A172 (cell line): Measurements from ENCODE around the gene BSG. TPM values are rescaled to one million over a fixed set of nuclear protein-coding genes. Genes with fewer than 3 reads are reported as not detected.

Experiments used
- DNase-seq: peaks from one replicate; pipeline ENCODE4 v3.0.0-alpha.2; 2015; ENCODE audit warnings: low spot score
- total RNA-seq: library from RNA; depleted of rRNA; stranded (reverse); fragments of >200 nt; shearing (Covaris generic); gene quantifications from 2 replicates; pipeline ENCODE4 v1.2.3, GENCODE V29; 2014; rRNA removed

The BSG gene
- total RNA-seq, result 700 and 767 TPM in 2 replicates

DNA sequence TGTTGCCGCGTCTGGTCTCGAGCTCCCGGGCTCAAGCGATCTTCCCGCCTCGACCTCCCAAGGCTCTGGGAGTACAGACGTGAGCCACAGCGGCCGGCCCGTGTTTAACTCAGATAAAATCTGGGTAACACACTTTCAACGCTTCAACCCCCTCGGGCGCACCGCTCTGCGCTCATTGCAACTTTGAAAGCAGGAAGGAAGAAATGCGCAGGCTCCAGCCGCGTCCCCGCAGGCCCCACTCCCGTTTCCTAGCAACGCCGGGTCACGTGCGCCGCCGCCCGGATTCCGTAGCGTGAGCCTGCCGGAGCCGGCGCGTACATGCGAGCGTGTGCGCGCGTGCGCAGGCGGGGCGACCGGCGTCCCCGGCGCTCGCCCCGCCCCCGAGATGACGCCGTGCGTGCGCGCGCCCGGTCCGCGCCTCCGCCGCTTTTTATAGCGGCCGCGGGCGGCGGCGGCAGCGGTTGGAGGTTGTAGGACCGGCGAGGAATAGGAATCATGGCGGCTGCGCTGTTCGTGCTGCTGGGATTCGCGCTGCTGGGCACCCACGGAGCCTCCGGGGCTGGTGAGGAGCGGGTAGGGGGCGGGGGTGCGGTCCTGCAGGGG is at the start of gene BSG:
Gene BSG (plus strand): TSS at position 457 of the 603 bp plus-strand sequence. CDS start 39 bp downstream, at position 496.
- peak; percentile 93 for DNase-seq

DNA sequence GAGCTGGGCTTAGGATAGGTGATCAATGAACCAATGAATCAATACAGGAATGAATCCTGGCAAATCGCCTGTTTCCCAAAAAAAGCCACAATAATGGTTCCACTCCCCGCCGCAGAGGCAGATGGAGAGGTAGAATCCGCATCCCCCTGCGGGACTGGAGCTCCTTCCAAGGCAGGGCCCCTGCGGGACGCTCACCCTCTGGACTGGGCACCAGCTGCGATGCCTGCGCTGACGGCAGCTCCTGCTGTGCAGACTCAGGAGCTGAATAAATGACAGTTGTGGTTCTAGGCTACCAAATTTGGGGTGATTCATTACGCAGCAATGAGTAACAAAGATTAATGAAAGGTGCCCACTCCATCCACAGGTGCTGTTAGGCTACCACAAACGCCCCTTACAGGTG is 49.7 kb upstream of the BSG start:
- no peak for DNase-seq

DNA sequence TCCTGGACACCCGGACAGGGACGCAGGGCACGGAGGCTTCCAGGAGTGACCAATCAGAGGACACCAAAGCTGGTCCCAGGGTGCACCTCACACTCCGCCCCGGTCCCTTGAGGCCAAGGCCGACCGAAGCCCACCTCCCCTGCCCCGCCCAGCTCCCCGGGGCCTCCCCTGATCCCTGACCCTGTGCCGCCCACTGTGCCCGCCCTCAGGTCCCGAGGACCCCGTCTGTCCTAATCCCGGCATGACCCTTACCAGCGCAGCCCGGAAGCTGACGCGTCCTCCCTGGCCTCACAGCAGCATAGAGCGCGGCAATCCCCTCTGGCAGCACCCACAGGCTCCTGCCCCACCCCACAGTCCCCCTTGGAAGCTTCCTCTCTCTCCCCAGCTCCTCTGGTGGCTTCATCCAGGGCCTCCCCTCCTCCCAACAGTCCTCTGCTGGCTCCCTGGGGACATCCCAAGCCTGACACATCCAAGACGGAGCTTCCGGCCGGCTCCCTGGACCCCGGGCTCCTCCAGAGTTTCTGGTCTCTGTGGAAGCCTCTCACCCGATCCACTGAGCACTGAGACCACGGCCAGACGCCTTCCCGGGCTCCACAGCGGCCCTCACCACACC is 48.2 kb upstream of the BSG start:
- DNase-seq, result peak; percentile 62

DNA sequence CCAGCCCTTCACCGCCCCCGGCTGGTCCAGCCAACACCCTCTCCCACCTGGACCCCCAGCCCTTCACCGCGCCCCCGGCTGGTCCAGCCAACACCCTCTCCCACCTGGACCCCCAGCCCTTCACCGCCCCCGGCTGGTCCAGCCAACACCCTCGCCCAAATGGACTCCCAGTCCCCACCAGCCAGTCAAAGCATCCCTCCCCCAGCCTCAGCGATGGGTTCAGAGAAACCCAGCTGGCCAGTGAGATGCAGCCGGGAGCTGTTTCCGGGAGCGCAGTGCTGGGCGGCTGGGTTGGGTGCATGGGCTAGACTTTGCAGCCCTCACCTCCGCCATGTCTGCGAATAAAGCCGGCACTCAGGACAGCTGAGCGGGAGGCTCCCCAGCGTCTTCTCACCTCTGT is 47.4 kb upstream of the BSG start:
- DNase-seq, result no peak

DNA sequence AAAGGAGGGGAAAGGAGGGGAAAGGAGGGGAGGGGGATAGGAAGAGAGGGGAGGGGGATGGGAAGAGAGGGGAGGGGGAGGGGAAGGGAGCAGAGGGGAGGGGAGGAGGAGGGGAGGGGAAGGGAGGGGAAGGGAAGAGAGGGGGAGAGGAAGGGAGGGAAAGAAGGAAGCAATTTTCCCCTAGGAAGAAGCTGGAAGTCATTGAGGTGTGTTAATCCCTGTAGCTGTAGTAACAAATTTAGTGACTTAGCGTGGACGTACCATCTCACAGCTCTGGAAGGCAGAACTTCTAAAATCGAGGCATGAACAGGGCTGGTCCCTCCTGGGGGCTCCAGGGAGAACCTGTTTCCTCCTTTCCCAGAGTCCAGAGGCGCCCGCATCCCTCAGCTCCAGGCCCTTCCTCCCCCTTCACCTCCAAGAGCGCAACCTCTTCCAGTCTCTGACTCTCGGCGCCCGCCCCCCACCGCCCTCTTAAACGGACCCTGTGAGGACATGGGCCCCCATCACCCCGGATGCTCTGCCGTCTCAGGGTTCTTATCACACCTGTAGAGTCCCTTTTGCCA is 46.5 kb upstream of the BSG start:
- no peak for DNase-seq

DNA sequence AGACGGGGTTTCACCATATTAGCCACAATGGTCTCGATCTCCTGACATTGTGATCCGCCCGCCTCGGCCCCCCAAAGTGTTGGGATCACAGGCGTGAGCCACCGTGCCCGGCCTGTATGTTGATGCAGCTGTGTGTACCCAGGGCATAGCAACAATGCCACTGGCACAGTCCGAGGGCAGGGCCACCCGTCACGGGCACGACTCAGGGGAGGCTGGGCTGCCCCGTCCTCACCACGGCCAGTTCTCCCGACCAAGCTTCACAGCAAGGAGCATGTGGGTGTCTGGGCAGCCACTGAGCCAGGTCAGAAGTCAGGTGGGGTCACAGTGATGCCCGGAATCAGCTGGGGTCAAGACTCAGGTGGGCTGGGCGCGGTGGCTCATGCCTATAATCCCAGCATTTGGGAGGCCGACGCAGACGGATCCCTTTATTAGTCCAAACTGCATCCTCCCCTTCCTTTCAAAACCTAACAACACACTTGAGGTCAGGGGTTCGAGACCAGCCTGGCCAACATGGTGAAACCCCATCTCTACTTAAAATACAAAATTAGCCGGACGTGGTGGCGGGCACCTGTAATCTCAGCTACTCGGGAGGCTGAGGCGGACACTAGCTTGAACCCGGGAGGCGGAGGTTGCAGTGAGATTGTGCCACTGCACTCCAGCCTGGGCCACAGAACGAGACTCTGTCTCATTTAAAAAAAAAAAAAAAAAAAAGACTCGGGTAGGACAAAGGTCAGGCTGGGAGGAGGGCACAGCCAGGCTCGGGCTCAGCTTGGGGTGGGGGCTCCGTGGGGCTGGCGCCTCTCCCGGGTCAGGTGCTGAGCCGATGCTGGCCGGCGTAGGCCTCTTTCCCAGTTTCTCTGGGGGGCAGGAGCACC is 42.0 kb upstream of the BSG start:
- DNase-seq, result no peak

DNA sequence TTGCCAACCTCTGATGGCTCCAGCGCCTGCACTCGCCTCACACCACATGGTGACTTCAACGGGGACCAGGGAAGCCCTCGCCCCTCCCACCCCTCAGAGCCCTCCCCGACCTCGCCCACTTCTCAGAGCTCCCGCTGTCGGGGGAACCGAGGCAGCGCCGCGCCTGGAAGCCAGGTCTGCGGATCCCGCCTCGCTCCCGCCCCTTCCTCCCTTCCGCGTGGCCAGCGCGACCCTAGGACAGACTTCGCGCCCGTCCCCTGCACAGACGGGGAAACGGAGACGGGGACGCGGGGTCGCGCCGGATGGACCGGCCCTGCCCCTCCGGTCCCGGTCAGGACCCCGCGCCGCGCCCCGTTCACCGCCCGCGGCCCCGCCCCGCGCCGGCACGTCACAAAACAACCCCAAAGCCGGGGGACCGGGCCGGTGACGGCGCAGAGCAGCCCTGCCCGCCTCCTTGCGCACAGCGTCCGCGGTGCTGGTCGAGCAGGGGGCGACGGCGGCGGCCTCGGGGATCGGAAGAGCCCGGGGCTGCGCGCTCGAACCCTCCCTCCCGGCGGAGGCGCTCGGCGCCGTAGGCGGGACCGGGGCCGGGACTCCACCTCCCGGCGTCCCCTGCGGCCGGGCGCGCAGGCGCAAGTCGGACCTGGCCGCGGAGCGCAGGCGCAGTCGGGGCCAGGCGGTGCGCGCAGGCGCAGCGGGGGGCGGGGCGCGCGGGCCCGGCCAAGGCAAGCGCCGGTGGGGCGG is 41.2 kb upstream of the BSG start:
- peak; percentile 73 for DNase-seq

DNA sequence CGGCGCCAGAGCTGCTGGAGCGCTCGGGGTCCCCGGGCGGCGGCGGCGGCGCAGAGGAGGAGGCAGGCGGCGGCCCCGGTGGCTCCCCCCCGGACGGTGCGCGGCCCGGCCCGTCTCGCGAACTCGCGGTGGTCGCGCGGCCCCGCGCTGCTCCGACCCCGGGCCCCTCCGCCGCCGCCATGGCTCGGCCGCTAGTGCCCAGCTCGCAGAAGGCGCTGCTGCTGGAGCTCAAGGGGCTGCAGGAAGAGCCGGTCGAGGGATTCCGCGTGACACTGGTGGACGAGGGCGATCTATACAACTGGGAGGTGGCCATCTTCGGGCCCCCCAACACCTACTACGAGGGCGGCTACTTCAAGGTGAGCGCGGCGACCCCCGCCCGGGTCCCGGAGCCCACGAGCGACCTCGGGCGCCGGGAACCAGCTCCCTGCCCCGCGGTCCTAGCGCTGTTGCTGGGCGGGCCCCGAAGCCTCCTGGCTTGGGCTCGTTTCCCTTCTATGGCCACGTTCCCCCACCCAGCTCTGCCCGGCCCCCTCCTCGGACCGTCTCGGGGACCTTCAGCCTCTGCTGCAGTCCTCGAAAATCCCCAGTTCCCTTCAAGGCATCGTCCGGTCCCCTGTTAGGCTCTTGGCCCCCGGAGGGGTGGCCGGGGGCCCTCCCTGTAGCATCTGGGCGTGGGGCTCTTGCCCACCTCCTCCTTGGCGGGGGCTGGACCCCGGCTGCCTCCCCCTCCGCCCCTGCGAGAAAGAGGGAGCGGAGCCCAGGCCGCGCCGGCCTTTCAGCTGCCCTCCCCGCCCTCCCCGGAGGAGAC is 40.4 kb upstream of the BSG start, which contains the start of gene CDC34:
Gene CDC34 (plus strand): TSS at position 8 of the 808 bp plus-strand sequence. CDS start 172 bp downstream, at position 180.
- DNase-seq, result no peak

DNA sequence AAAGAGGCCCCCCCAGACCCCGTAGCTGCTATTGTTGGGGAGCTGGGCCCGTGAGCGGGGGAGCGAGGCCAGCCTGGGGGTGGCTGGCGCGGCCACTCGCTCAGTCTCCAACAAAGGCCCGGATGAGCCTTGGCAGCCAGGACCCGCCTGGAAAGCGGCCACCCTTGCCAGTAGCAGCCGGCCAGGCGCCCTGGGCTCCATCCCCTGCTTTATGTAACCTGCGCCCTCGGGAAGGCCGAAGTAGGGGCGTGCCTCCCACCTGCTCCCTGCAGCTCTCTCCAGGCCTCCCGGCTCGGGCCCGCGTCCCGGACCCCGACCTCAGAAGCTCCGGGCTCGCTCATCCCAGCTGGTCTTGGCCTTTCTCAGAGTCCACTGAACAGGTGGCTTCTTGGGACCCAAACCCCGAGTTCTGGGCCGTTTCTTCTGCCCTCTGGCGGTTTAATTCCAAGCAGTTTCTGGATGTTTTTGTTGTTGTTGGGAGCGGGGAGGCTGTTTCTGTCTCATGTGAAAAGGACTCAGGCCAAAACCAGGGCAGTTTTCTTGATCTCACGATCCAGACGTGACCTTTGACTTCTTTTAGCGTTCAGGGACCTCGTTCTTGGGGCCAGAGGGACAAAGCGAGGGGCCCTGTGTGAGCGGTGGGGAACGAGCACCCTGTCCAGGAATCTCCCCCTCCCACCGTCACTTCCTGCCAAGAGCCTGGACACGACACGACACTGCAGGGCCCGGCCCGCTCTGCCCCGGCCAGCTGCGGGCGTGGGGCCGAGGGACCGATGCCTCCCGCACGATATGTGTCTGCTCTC is 39.6 kb upstream of the BSG start:
- DNase-seq, result peak; percentile 71

DNA sequence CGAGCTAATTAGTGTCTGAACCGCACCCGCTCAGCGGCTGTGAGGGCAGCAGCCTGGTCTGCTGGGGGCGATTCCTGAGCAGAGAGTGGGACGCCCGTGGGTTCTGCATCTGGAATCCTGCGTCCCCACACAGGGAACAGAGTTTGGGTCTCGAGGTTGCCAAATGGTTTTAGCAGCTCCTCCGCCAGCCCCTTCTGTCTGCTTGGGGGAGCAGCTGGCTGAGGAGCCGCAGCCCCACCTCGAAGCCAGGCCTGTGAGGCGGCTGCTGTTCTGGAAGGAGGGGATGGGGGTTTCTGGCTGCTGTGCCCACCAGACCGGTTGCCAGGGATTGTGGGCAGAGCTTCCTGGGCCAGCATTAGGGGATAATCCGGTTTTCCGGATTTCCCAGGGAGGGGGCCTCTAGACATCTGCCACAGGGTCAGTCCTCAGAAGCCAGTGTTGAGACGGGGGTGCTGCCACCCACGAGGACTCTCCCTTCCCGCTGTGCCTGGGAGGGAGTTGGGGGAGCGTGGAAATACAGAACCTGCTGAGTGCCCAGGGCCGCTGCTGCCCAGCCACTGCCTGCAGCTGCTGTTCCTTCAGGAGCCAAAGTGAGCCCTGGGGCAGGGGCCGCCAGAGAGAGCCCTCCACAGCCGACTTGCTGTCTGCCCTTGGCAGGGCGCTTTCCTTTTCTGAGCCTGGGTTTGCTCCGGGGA is 38.9 kb upstream of the BSG start:
- no peak for DNase-seq

DNA sequence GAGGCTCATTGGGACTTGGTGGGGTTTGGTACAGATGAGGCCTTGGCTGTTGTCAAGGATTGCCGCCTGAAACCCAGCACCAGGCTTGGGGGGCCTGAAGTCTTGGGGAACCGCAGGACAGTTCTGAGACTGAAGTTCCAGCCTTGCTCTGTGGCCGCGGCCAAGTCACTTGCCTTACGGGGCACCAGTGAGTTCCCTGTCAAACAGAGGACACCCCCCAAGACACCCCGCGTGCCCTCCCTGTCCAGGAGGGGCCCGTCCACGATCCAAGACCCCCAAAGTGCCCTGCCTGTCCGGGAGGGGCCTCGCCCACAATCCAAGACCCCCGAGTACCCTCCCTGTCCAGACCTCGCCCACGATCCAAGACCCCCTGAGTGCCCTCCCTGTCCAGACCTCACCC is 38.3 kb upstream of the BSG start:
- DNase-seq, result no peak

DNA sequence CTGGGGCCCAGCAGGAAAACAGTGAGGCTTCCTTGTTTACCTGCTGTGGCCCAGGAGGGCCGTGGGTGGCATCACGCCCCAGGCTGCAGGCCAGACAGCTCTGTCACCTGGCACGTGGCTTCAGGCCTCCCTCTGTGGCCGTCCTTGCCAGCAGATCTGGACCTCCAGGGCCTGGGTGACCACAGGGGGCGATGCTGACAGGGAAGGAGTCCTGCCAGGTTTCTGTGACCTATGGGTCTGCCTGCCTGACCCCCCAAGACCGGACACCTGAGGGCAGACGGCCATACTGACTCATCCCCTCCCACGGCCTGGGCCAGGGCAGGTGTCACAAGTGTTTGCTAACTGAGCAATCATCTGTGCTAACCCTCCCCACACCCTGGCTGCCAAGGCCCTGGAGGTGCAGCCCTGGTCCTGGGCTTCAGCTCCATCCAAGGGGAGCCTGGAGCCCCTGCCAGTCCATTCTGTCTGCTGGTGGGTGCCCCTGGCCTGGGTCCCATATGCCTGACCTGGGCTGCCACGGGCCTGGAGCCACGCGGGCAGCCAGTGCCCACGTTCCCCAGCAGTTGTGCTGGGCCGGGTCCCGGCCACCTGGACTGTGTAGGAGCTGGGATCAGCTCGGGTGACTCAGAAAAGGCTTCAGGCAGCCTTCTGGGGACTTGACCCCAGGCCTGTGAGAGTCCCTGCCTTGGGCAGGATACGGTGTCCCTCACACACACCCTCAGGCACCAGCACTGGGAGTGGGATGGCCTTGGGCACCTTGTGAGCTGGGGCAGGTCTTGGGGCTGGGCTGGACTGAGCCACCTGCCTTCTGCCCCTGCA is 37.2 kb upstream of the BSG start:
- peak; percentile 22 for DNase-seq

DNA sequence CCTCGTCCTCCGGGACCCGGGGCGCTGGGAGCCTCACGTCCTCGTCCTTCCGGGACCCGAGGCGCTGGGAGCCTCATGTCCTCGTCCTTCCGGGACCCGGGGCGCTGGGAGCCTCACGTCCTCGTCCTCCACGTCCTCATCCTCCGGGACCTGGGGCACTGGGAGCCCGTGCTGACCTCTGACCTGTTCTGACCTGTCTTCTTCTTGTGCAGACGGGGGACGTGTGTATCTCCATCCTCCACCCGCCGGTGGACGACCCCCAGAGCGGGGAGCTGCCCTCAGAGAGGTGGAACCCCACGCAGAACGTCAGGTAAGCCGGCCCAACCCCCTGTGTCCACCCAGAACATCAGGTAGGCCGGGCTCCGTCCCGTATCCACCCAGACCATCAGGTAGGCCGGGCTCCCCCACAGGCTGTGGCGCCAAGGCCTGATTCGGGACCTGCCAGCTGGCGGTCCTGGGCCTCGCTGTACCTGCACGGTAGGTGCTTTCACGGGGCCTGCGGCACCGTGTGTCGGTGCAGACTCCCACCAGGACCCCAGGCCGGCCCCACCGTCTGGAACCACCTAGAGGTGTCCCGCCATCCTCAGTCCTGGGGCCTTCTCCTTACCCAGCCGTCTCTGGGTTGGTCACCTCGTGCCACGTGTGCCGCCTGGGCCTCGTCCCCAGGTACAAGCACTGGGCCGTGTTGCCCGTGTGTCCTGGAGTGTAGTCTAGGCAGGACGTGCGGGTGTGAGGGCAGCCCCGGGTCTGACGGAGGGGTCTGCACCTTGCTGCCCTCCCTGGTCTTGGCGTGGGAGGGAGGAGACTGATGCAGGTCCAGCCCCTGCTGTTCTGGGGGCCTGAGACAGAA is 36.1 kb upstream of the BSG start:
- no peak for DNase-seq

DNA sequence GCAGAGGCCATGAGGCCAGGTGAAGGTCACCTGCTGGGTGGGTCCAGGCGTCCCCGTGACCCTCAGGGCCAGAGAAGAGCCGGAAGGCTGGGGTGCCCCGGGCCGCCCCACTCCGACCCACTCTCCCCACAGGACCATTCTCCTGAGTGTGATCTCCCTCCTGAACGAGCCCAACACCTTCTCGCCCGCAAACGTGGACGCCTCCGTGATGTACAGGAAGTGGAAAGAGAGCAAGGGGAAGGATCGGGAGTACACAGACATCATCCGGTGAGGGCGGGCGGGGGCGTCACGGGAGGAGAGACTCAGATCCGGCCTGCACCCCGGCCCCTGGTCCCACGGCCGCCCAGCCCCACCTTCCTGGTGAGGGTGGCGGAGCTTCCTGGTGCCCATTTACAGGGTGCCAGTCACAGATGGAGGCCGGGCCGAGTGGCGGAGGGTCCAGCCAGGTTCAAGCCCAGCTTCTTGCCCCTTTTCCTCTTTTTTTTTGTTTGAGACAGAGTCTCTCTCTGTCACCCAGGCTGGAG is 35.5 kb upstream of the BSG start:
- DNase-seq, result no peak

DNA sequence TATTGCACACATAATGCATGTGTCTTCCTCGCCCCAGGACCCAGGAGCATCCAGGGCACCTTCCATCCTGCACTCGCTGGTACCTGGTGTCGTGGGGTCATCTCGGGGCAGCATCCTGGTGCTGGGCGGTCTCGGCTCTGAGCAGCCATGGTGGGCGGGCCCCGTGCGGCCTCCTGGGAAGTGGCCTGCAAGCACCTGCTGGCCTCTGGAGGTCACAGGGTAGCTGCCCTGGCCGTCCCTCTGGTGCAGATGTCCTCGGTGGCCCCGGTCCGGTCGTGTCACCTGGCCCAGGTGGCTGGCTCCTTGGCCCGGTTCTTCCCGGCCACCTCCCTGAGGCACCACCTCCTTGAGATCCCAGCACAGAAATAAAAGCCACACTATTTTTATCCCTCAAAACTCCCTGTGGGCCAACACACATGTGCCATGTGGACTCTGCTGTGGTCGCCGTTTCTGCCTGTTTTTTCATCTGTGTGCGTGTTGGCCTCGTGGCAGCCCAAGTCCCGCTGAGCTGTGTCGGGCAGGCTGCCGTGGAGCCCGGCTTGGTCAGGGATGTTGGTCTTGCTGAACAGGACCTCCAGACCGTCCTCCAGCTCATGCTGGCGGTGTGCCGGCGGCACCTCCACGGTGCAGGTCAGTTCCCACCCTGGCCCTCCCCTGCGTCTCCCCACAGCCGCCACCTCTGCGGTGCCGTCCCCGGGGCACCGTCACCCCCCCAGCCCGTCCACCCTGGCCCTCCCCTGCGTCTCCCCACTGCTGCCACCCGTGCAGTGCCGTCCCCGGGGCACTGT is 33.6 kb upstream of the BSG start:
- no peak for DNase-seq

DNA sequence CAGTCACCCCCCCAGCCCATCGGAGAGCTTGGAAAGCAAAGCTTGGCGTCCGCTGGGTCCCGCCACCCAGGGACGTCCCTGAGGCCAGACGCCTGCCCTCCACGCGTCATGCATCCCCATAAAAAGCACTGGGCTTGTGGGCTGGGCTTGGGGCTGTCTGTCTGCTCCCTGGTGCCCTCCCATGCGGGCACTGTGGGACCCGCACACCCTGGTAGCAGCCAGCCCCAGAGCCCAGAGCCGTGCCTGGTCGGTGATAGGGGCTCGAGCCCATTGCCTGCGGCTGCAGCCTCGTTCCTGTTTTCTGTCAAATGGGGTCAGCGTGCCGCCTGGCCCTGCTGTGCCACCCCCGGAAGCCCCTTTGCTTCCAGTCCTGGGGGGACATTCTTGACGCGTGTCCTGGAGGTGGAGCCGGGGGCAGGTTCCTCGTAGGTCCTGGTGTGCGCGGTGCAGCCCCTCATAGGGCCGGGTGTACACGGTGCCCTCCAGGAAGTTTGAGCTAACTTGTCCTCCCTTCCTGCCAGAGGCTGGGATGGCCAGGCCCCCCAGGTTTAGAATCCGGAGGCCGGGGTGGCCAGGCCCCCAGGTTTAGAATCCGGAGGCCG is 32.9 kb upstream of the BSG start:
- DNase-seq, result no peak
